HEK293 (cell line): ENCODE results near the gene CECR2.

ENCODE experiments used
- CTCF ChIA-PET: fragments of 350-600 bp; formaldehyde crosslinking; extraction: SDS; loops from one replicate; lab custom pipeline; 2021; ENCODE audit warnings: antibody characterized with exemption; lab: Yijun Ruan, JAX
- POLR2A ChIA-PET: fragments of 300-600 bp; formaldehyde crosslinking; extraction: SDS; loops from one replicate; lab custom pipeline; 2020; ENCODE audit warnings: antibody characterized with exemption, inconsistent platforms; lab: Yijun Ruan, JAX
- H3K27ac ChIP-seq: fragments of 200-500 bp; sonication (Bioruptor generic); 2 replicates; pipeline ENCODE4 v1.5.1; 2014; ENCODE audit warnings: low read depth, low read length, control low read depth, inconsistent platforms; ENCODE audit errors: extremely low read depth
- H3K36me3 ChIP-seq, 2 experiments: fragments of 200-500 bp in 1 of 2; sonication (Bioruptor generic) in 1 of 2; 1 replicate in 1 of 2; 2 replicates in 1 of 2; pipeline ENCODE4 v1.5.1; 2014 to 2017; ENCODE audit warnings: inconsistent platforms in 2 of 2, low read length in 2 of 2; ENCODE audit not compliant: control insufficient read depth in 2 of 2, insufficient read depth in 1 of 2
- H3K4me1 ChIP-seq: fragments of 200-500 bp; sonication (Bioruptor generic); 2 replicates; pipeline ENCODE4 v1.5.1; 2014; ENCODE audit warnings: mild to moderate bottlenecking, low read length, inconsistent platforms; ENCODE audit not compliant: control insufficient read depth, insufficient read depth
- H3K4me3 ChIP-seq: 2 replicates; pipeline ENCODE4 v1.5.1; 2011; ENCODE audit warnings: low read depth, mild to moderate bottlenecking, control low read depth, low read length, moderate library complexity
- H3K9me3 ChIP-seq: fragments of 200-500 bp; sonication (Bioruptor generic); 2 replicates; pipeline ENCODE4 v1.5.1; 2014; ENCODE audit warnings: low read depth, low read length, inconsistent platforms; ENCODE audit not compliant: control insufficient read depth, insufficient read depth
- AEBP2 ChIP-seq: fragments of 450-650 bp; formaldehyde crosslinking; IDR thresholded peaks from 2 replicates; pipeline ENCODE4 v1.5.1; 2016; ENCODE audit warnings: missing biosample characterization, missing genetic modification characterization, borderline replicate concordance
- BCL11A ChIP-seq: fragments of 450-650 bp; formaldehyde crosslinking; IDR thresholded peaks from 2 replicates; pipeline ENCODE4 v1.5.1; 2016; ENCODE audit warnings: low read depth, missing biosample characterization, missing genetic modification characterization
- BCL11B ChIP-seq: fragments of 450-650 bp; formaldehyde crosslinking; IDR thresholded peaks from 2 replicates; pipeline ENCODE4 v1.5.1; 2016; ENCODE audit warnings: low read depth, missing biosample characterization, missing genetic modification characterization
- INSM2 ChIP-seq: fragments of 450-650 bp; formaldehyde crosslinking; IDR thresholded peaks from 2 replicates; pipeline ENCODE4 v1.5.1; 2016; ENCODE audit warnings: missing biosample characterization, missing genetic modification characterization
- KLF1 ChIP-seq: fragments of 450-650 bp; formaldehyde crosslinking; IDR thresholded peaks from 2 replicates; pipeline ENCODE4 v1.5.1; 2016; ENCODE audit warnings: missing biosample characterization, missing genetic modification characterization
- KLF17 ChIP-seq: fragments of 450-650 bp; formaldehyde crosslinking; IDR thresholded peaks from 2 replicates; pipeline ENCODE4 v1.5.1; 2016; ENCODE audit warnings: missing biosample characterization, missing genetic modification characterization
- PRDM4 ChIP-seq: fragments of 450-650 bp; formaldehyde crosslinking; IDR thresholded peaks from 2 replicates; pipeline ENCODE4 v1.5.1; 2017; ENCODE audit warnings: missing biosample characterization, missing genetic modification characterization
- TCF7L2 ChIP-seq: IDR thresholded peaks from 2 replicates; pipeline ENCODE4 v1.6.1; 2011; ENCODE audit warnings: low read depth, mild to moderate bottlenecking, inconsistent platforms, low read length, moderate library complexity, borderline replicate concordance
- ZBTB10 ChIP-seq: fragments of 450-650 bp; formaldehyde crosslinking; IDR thresholded peaks from 2 replicates; pipeline ENCODE4 v1.5.1; 2016; ENCODE audit warnings: missing biosample characterization, missing genetic modification characterization
- ZBTB20 ChIP-seq: fragments of 450-650 bp; formaldehyde crosslinking; IDR thresholded peaks from 2 replicates; pipeline ENCODE4 v1.5.1; 2016; ENCODE audit warnings: missing biosample characterization, missing genetic modification characterization
- ZBTB8A ChIP-seq: fragments of 450-650 bp; formaldehyde crosslinking; IDR thresholded peaks from 2 replicates; pipeline ENCODE4 v1.5.1; 2016; ENCODE audit warnings: missing biosample characterization, missing genetic modification characterization
- ZNF426 ChIP-seq: fragments of 450-650 bp; formaldehyde crosslinking; IDR thresholded peaks from 2 replicates; pipeline ENCODE4 v1.5.1; 2017; ENCODE audit warnings: missing biosample characterization, missing genetic modification characterization, mild to moderate bottlenecking, inconsistent platforms, moderate library complexity
- ZNF530 ChIP-seq: fragments of 450-650 bp; formaldehyde crosslinking; IDR thresholded peaks from 2 replicates; pipeline ENCODE4 v1.5.1; 2016; ENCODE audit warnings: low read depth, missing biosample characterization, missing genetic modification characterization
- ZNF670 ChIP-seq: fragments of 450-650 bp; formaldehyde crosslinking; IDR thresholded peaks from 2 replicates; pipeline ENCODE4 v1.5.1; 2016; ENCODE audit warnings: missing biosample characterization, missing genetic modification characterization, low read depth
- ZNF747 ChIP-seq: fragments of 450-650 bp; formaldehyde crosslinking; IDR thresholded peaks from 2 replicates; pipeline ENCODE4 v1.5.1; 2016; ENCODE audit warnings: missing biosample characterization, missing genetic modification characterization
- ZNF776 ChIP-seq: fragments of 450-650 bp; formaldehyde crosslinking; IDR thresholded peaks from 2 replicates; pipeline ENCODE4 v1.5.0; 2017; ENCODE audit warnings: missing biosample characterization, missing genetic modification characterization, borderline replicate concordance
- ZNF777 ChIP-seq: fragments of 450-650 bp; formaldehyde crosslinking; IDR thresholded peaks from 2 replicates; pipeline ENCODE4 v1.5.1; 2017; ENCODE audit warnings: missing biosample characterization, missing genetic modification characterization, borderline replicate concordance
- ZNF837 ChIP-seq: fragments of 450-650 bp; formaldehyde crosslinking; IDR thresholded peaks from 2 replicates; pipeline ENCODE4 v1.5.1; 2016; ENCODE audit warnings: missing biosample characterization, missing genetic modification characterization
- ZNF843 ChIP-seq: fragments of 450-650 bp; formaldehyde crosslinking; IDR thresholded peaks from 2 replicates; pipeline ENCODE4 v1.5.1; 2016; ENCODE audit warnings: missing biosample characterization, missing genetic modification characterization
- TF ChIP-seq, protein P1 (sequence below): fragments of 450-650 bp; formaldehyde crosslinking; IDR thresholded peaks from 2 replicates; pipeline ENCODE4 v1.5.1; 2016; ENCODE audit warnings: missing biosample characterization, missing genetic modification characterization
- TF ChIP-seq, protein P2 (sequence below): fragments of 450-650 bp; formaldehyde crosslinking; IDR thresholded peaks from 2 replicates; pipeline ENCODE4 v1.5.1; 2016; ENCODE audit warnings: missing biosample characterization, missing genetic modification characterization
- TF ChIP-seq, protein P3 (sequence below): sonication (generic); formaldehyde crosslinking; IDR thresholded peaks from 2 replicates; pipeline ENCODE4 v1.8.1; 2022; ENCODE audit warnings: mild to moderate bottlenecking, moderate library complexity, missing genetic modification reagents

CECR2 gene

GRCh38 chr22:17597217-17597616 lies 228.0 kb downstream of the CECR2 start:
- POLR2A ChIA-PET, result no interaction called here
- no peak for TF ChIP-seq ZBTB20
- no peak for TF ChIP-seq AEBP2 (tag by site-specific recombination)
- no peak for TF ChIP-seq ZNF776 (tag by site-specific recombination)
- no peak for TF ChIP-seq BCL11B
- TF ChIP-seq KLF1 (tag by site-specific recombination), result no peak
- no peak for TF ChIP-seq BCL11A
- TF ChIP-seq, protein P1, sequence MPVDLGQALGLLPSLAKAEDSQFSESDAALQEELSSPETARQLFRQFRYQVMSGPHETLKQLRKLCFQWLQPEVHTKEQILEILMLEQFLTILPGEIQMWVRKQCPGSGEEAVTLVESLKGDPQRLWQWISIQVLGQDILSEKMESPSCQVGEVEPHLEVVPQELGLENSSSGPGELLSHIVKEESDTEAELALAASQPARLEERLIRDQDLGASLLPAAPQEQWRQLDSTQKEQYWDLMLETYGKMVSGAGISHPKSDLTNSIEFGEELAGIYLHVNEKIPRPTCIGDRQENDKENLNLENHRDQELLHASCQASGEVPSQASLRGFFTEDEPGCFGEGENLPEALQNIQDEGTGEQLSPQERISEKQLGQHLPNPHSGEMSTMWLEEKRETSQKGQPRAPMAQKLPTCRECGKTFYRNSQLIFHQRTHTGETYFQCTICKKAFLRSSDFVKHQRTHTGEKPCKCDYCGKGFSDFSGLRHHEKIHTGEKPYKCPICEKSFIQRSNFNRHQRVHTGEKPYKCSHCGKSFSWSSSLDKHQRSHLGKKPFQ (tag by site-specific recombination), result no peak
- no peak for TF ChIP-seq ZNF777 (tag by site-specific recombination)
- TF ChIP-seq, protein P2, sequence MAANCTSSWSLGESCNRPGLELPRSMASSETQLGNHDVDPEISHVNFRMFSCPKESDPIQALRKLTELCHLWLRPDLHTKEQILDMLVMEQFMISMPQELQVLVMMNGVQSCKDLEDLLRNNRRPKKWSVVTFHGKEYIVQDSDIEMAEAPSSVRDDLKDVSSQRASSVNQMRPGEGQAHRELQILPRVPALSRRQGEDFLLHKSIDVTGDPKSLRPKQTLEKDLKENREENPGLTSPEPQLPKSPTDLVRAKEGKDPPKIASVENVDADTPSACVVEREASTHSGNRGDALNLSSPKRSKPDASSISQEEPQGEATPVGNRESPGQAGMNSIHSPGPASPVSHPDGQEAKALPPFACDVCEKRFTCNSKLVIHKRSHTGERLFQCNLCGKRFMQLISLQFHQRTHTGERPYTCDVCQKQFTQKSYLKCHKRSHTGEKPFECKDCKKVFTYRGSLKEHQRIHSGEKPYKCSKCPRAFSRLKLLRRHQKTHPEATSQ (tag by site-specific recombination), result no peak
- TF ChIP-seq ZNF837 (tag by site-specific recombination), result no peak
- no peak for TF ChIP-seq ZNF670 (tag by site-specific recombination)
- TF ChIP-seq, protein P3, sequence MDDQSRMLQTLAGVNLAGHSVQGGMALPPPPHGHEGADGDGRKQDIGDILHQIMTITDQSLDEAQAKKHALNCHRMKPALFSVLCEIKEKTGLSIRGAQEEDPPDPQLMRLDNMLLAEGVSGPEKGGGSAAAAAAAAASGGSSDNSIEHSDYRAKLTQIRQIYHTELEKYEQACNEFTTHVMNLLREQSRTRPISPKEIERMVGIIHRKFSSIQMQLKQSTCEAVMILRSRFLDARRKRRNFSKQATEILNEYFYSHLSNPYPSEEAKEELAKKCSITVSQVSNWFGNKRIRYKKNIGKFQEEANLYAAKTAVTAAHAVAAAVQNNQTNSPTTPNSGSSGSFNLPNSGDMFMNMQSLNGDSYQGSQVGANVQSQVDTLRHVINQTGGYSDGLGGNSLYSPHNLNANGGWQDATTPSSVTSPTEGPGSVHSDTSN (CRISPR knock-in tag), result no peak
- no peak for TF ChIP-seq ZNF747 (tag by site-specific recombination)
- no peak for TF ChIP-seq ZBTB10 (tag by site-specific recombination)
- TF ChIP-seq TCF7L2, result no peak
- no peak for TF ChIP-seq ZNF530
- no peak for TF ChIP-seq ZBTB8A
- TF ChIP-seq ZNF426 (tag by site-specific recombination), result no peak
- TF ChIP-seq, all 188 proteins: peak for 0

DNA sequence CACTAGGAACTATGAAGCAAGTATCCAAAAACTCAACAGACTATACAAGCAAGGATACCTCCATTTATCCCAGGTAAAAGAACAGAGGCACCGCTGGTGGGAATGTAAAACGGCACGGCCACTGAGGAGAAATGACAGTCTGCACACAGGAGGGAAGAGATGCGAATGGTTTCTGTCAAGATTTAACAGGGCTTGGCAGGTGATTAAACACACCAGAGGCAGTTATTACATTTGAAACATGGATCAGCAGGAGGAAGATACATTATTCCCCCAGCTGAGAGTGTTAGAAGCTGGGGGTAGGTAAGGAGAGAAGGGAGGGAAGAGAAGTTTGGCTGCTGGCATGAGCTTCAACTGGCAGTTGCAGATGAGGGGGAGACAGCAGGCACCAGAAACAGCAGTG lies 229.1 kb downstream of the CECR2 start:
- Histone ChIP-seq H3K27ac (no peak overlapping the region), H3K36me3 (peaks cover 54 to 81% of the 10 kb centered on the region in 2 experiments), H3K9me3 (no peaks in the 10 kb centered on the region), H3K4me3 (no peak overlapping the region), H3K4me1 (no peaks in the 10 kb centered on the region)
- ChIA-PET CTCF (no interaction called here), POLR2A (no interaction called here)
- TF ChIP-seq KLF17 (tag by site-specific recombination) (no peak), INSM2 (no peak), ZNF843 (tag by site-specific recombination) (no peak), PRDM4 (tag by site-specific recombination) (no peak)

More at GRCh38 chr22:17597217-17597616, 228.0 kb downstream of the CECR2 start:
- CTCF ChIA-PET, result interaction anchor here (0.6 to 1.2 kb wide), 5 partner anchors 8 to 146 kb away, joined by 3 to 4 read pairs (median 3); no protein-coding TSS in a partner anchor
- Histone ChIP-seq H3K36me3 (peaks cover 59 to 88% of the 10 kb centered on the region in 2 experiments), H3K4me1 (no peaks in the 10 kb centered on the region), H3K9me3 (no peaks in the 10 kb centered on the region), H3K27ac (no peak overlapping the region), H3K4me3 (no peak overlapping the region)
